H9 (cell line): Measurements from ENCODE around the gene OTX2. TPM values are rescaled to one million over a fixed set of nuclear protein-coding genes. Genes with fewer than 3 reads are reported as not detected.

Experiments used
- DNase-seq: peaks from one replicate; pipeline ENCODE4 v3.0.0-alpha.2; 2017
- H2AFZ ChIP-seq: one replicate; pipeline ENCODE4 v1.6.1; 2013; ENCODE audit warnings: mild to moderate bottlenecking, low read length, control low read depth, moderate library complexity
- H2AK5ac ChIP-seq: 2 replicates; pipeline ENCODE4 v1.6.1; 2013; ENCODE audit warnings: low read length, control low read depth, mixed read lengths; ENCODE audit not compliant: insufficient read length
- H2BK120ac ChIP-seq: one replicate; pipeline ENCODE4 v1.6.1; 2013; ENCODE audit warnings: low read depth, mild to moderate bottlenecking, low read length, control low read depth, inconsistent platforms; ENCODE audit not compliant: poor library complexity, severe bottlenecking
- H2BK12ac ChIP-seq: 2 replicates; pipeline ENCODE4 v1.6.1; 2013; ENCODE audit warnings: low read length, control low read depth, mixed read lengths, low read depth; ENCODE audit not compliant: insufficient read length
- H2BK15ac ChIP-seq: 2 replicates; pipeline ENCODE4 v1.6.1; 2013; ENCODE audit warnings: low read depth, low read length, control low read depth
- H2BK20ac ChIP-seq: one replicate; pipeline ENCODE4 v1.6.1; 2013; ENCODE audit warnings: low read depth, mild to moderate bottlenecking, low read length, control low read depth, inconsistent platforms; ENCODE audit not compliant: poor library complexity, severe bottlenecking
- H2BK5ac ChIP-seq: 2 replicates; pipeline ENCODE4 v1.6.1; 2013; ENCODE audit warnings: low read length, control low read depth, mixed read lengths; ENCODE audit not compliant: insufficient read length
- H3K14ac ChIP-seq: 2 replicates; pipeline ENCODE4 v1.6.1; 2013; ENCODE audit warnings: low read length, control low read depth; ENCODE audit not compliant: insufficient read depth
- H3K18ac ChIP-seq: 2 replicates; pipeline ENCODE4 v1.6.1; 2013; ENCODE audit warnings: low read depth, mild to moderate bottlenecking, mixed read lengths, low read length, control low read depth; ENCODE audit not compliant: insufficient read length
- H3K23ac ChIP-seq: 2 replicates; pipeline ENCODE4 v1.6.1; 2013; ENCODE audit warnings: low read length, control low read depth, mixed read lengths, low read depth; ENCODE audit not compliant: insufficient read length
- H3K23me2 ChIP-seq: 2 replicates; pipeline ENCODE4 v1.6.1; 2013; ENCODE audit warnings: low read depth, mild to moderate bottlenecking, mixed read lengths, low read length, control low read depth; ENCODE audit not compliant: insufficient read length, poor library complexity, severe bottlenecking
- H3K27ac ChIP-seq: 2 replicates; pipeline ENCODE4 v1.5.1; 2013; ENCODE audit warnings: low read length, control low read depth, mixed read lengths, low read depth; ENCODE audit not compliant: insufficient read length
- H3K27me3 ChIP-seq: 2 replicates; pipeline ENCODE4 v1.6.1; 2013; ENCODE audit warnings: low read length, control low read depth, inconsistent platforms; ENCODE audit not compliant: insufficient read depth
- H3K4ac ChIP-seq: 2 replicates; pipeline ENCODE4 v1.6.1; 2013; ENCODE audit warnings: low read depth, mild to moderate bottlenecking, control low read depth, inconsistent platforms, low read length, moderate library complexity
- H3K4me1 ChIP-seq: 2 replicates; pipeline ENCODE4 v1.6.1; 2013; ENCODE audit warnings: low read length, control low read depth, inconsistent platforms; ENCODE audit not compliant: insufficient read depth
- H3K4me2 ChIP-seq: 2 replicates; pipeline ENCODE4 v1.6.1; 2013; ENCODE audit warnings: low read length, control low read depth, mixed read lengths; ENCODE audit not compliant: insufficient read length, insufficient read depth
- H3K56ac ChIP-seq: 2 replicates; pipeline ENCODE4 v1.6.1; 2013; ENCODE audit warnings: low read depth, mild to moderate bottlenecking, mixed read lengths, low read length, control low read depth; ENCODE audit not compliant: insufficient read length
- H3K79me1 ChIP-seq: 2 replicates; pipeline ENCODE4 v1.6.1; 2013; ENCODE audit warnings: low read depth, mild to moderate bottlenecking, moderate library complexity, low read length, control low read depth, inconsistent platforms; ENCODE audit not compliant: insufficient read depth, poor library complexity, severe bottlenecking
- H3K79me2 ChIP-seq: 2 replicates; pipeline ENCODE4 v1.6.1; 2013; ENCODE audit warnings: low read length, control low read depth, inconsistent platforms; ENCODE audit not compliant: insufficient read depth
- H3K9ac ChIP-seq: 2 replicates; pipeline ENCODE4 v1.6.1; 2013; ENCODE audit warnings: low read length, control low read depth, mixed read lengths; ENCODE audit not compliant: insufficient read length; ENCODE audit errors: extremely low read depth
- H3K9me3 ChIP-seq: one replicate; pipeline ENCODE4 v1.6.1; 2013; ENCODE audit warnings: low read depth, low read length, inconsistent platforms; ENCODE audit not compliant: control insufficient read depth
- H3T11ph ChIP-seq: one replicate; pipeline ENCODE4 v1.6.1; 2013; ENCODE audit warnings: mild to moderate bottlenecking, low read length, control low read depth, inconsistent platforms
- H4K20me1 ChIP-seq: one replicate; pipeline ENCODE4 v1.6.1; 2013; ENCODE audit not compliant: control insufficient read depth, insufficient read length, insufficient read depth
- H4K5ac ChIP-seq: 2 replicates; pipeline ENCODE4 v1.6.1; 2013; ENCODE audit warnings: low read depth, mild to moderate bottlenecking, mixed read lengths, low read length, control low read depth; ENCODE audit not compliant: insufficient read length
- H4K8ac ChIP-seq: replicated peaks from 2 replicates; pipeline ENCODE4 v1.6.1; 2013; ENCODE audit warnings: low read length, control low read depth, mixed read lengths, low read depth; ENCODE audit not compliant: insufficient read length
- H4K91ac ChIP-seq: 2 replicates; pipeline ENCODE4 v1.6.1; 2013; ENCODE audit warnings: low read depth, mild to moderate bottlenecking, moderate library complexity, mixed read lengths, low read length, control low read depth; ENCODE audit not compliant: insufficient read length
- H3K27ac Mint-ChIP-seq, 3 experiments: 2 replicates in 2 of 3; 3 replicates in 1 of 3; pipeline ENCODE4 v1.8.0; 2020 to 2021; ENCODE audit warnings: mixed read lengths in 3 of 3, mild to moderate bottlenecking in 1 of 3, moderate library complexity in 1 of 3
- H3K27me3 Mint-ChIP-seq: 2 replicates; pipeline ENCODE4 v1.8.0; 2021; ENCODE audit warnings: low read depth, mild to moderate bottlenecking, moderate library complexity, mixed read lengths
- H3K36me3 Mint-ChIP-seq, 3 experiments: 2 replicates in 2 of 3; 3 replicates in 1 of 3; pipeline ENCODE4 v1.8.0; 2020 to 2021; ENCODE audit warnings: low read depth in 3 of 3, mixed read lengths in 3 of 3; ENCODE audit not compliant: insufficient read depth in 1 of 3
- H3K4me1 Mint-ChIP-seq, 2 experiments: 2 replicates each; pipeline ENCODE4 v1.8.0; 2020; ENCODE audit warnings: mixed read lengths in 2 of 2
- H3K4me3 Mint-ChIP-seq, 2 experiments: 2 replicates in 1 of 2; 3 replicates in 1 of 2; pipeline ENCODE4 v1.8.0; 2020 to 2021; ENCODE audit warnings: mild to moderate bottlenecking in 2 of 2, mixed read lengths in 2 of 2, moderate library complexity in 1 of 2
- H3K9me3 Mint-ChIP-seq, 2 experiments: 2 replicates in 1 of 2; 3 replicates in 1 of 2; pipeline ENCODE4 v1.8.0; 2020; ENCODE audit warnings: mild to moderate bottlenecking in 2 of 2, mixed read lengths in 2 of 2, moderate library complexity in 1 of 2
- WGBS: extraction: QIAGEN DNeasy Blood & Tissue Kit; methylation state at CpG from one replicate; pipeline ENCODE4 v1.1.7; 2013; ENCODE audit warnings: missing lambda C conversion rate, low lambda C conversion rate, mixed read lengths; ENCODE audit not compliant: insufficient read length; ENCODE audit errors: extremely low coverage; 5-methylcytosine and 5-hydroxymethylcytosine counted together
- total RNA-seq: library from RNA; stranded (reverse); gene quantifications from 2 replicates; pipeline ENCODE4 v1.2.1, GENCODE V29; 2021
- TF ChIP-seq, protein P1 (sequence below): fragments of 200-600 bp; sonication (generic); conservative IDR thresholded peaks from 3 replicates; pipeline ENCODE4 v1.8.0; 2021; ENCODE audit warnings: antibody characterized with exemption, mild to moderate bottlenecking

OTX2 gene
- total RNA-seq, 1 experiment from 2014 or later = 193 TPM

- H3K4me3 Mint-ChIP-seq = no peak overlapping the region
- H3K4me1 ChIP-seq = no peaks in the 10 kb centered on the region
- WGBS = no CpG with 5 or more reads among the region's 4 CpGs
Measured at GRCh38 chr14:56821177-56821576, 10.9 kb upstream of the OTX2 start.

More at GRCh38 chr14:56821177-56821576, 10.9 kb upstream of the OTX2 start:
- H3K56ac ChIP-seq = no peak overlapping the region
- no peak overlapping the region for H4K5ac ChIP-seq
- Mint-ChIP-seq H3K9me3 (no peaks in the 10 kb centered on the region; a peak in 1 of 5 replicates), H3K27ac (no peak overlapping the region), H3K36me3 (no peaks in the 10 kb centered on the region), H3K4me1 (peaks cover 19 to 20% of the 10 kb centered on the region in 2 experiments), H3K27me3 (peaks cover 63% of the 10 kb centered on the region)
- no peaks in the 10 kb centered on the region for H3K79me1 ChIP-seq
- no peak overlapping the region for H2BK15ac ChIP-seq
- no peak overlapping the region for H2BK5ac ChIP-seq
- H3K27ac ChIP-seq = no peak overlapping the region
- no peaks in the 10 kb centered on the region for H3K9me3 ChIP-seq
- H3K14ac ChIP-seq = no peak overlapping the region
- DNase-seq = no peak
- H3K79me2 ChIP-seq = no peaks in the 10 kb centered on the region
- H4K91ac ChIP-seq = no peak overlapping the region
- H3K4me2 ChIP-seq = no peak overlapping the region
- no peak overlapping the region for H2BK120ac ChIP-seq
- H3K4ac ChIP-seq = no peak overlapping the region
- H4K20me1 ChIP-seq = no peaks in the 10 kb centered on the region
- no peak overlapping the region for H2AK5ac ChIP-seq
- H2BK12ac ChIP-seq = no peak overlapping the region
- no peak overlapping the region for H4K8ac ChIP-seq
- H3K18ac ChIP-seq = no peak overlapping the region
- TF ChIP-seq, protein P1, sequence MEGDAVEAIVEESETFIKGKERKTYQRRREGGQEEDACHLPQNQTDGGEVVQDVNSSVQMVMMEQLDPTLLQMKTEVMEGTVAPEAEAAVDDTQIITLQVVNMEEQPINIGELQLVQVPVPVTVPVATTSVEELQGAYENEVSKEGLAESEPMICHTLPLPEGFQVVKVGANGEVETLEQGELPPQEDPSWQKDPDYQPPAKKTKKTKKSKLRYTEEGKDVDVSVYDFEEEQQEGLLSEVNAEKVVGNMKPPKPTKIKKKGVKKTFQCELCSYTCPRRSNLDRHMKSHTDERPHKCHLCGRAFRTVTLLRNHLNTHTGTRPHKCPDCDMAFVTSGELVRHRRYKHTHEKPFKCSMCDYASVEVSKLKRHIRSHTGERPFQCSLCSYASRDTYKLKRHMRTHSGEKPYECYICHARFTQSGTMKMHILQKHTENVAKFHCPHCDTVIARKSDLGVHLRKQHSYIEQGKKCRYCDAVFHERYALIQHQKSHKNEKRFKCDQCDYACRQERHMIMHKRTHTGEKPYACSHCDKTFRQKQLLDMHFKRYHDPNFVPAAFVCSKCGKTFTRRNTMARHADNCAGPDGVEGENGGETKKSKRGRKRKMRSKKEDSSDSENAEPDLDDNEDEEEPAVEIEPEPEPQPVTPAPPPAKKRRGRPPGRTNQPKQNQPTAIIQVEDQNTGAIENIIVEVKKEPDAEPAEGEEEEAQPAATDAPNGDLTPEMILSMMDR = no peak
- H3K9ac ChIP-seq = no peak overlapping the region
- peaks cover 14% of the 10 kb centered on the region for H3K23me2 ChIP-seq
- no peak overlapping the region for H2AFZ ChIP-seq
- H3K27me3 ChIP-seq = peaks cover 31% of the 10 kb centered on the region
- H3T11ph ChIP-seq = no peak overlapping the region
- no peak overlapping the region for H2BK20ac ChIP-seq
- no peak overlapping the region for H3K23ac ChIP-seq
